OCI-LY7 (cell line): Measurements from ENCODE around the gene IKBIP. TPM values are rescaled to one million over a fixed set of nuclear protein-coding genes. Genes with fewer than 3 reads are reported as not detected.
"Not testable (repeated sequence)": the region's sequence is repeated elsewhere in the genome, so short reads cannot be mapped to it uniquely, and the experiment has no call there.

ENCODE experiments used
- BruUV-seq: library from RNA; stranded (reverse); fragments of 400-500 nt; replicated peaks from 2 replicates; lab custom pipeline; 2021; lab: Mats Ljungman, UMichigan
- CTCF ChIA-PET: fragments of 300-600 bp; sonication (Branson Sonifier 250); formaldehyde crosslinking; loops from one replicate; lab custom pipeline; 2022; ENCODE audit warnings: antibody characterized with exemption; ENCODE audit not compliant: unreplicated experiment; lab: Charles Lee
- POLR2A ChIA-PET: fragments of 300-600 bp; sonication (Branson Sonifier 250); formaldehyde crosslinking; loops from one replicate; lab custom pipeline; 2022; ENCODE audit warnings: antibody characterized with exemption; lab: Charles Lee
- DNase-seq: peaks from one replicate; pipeline ENCODE4 v3.0.0-alpha.2; 2015; ENCODE audit warnings: low spot score
- H2AFZ ChIP-seq: fragments of 200-600 bp; sonication (generic), shearing (Covaris generic); 2 replicates; pipeline ENCODE4 v1.6.1; 2014; ENCODE audit warnings: mild to moderate bottlenecking, antibody characterized with exemption, low read length, moderate library complexity
- H3K27ac ChIP-seq: fragments of 200-600 bp; sonication (generic); 2 replicates; pipeline ENCODE4 v1.5.1; 2014; ENCODE audit warnings: mixed run types, low read depth, mild to moderate bottlenecking, moderate library complexity, low read length, inconsistent platforms; ENCODE audit not compliant: poor library complexity, severe bottlenecking
- H3K36me3 ChIP-seq: fragments of 200-600 bp; sonication (generic); 2 replicates; pipeline ENCODE4 v1.6.1; 2014; ENCODE audit warnings: mild to moderate bottlenecking, antibody characterized with exemption, low read length, moderate library complexity, mixed read lengths; ENCODE audit not compliant: insufficient read depth
- H3K4me1 ChIP-seq: fragments of 200-600 bp; sonication (generic); 2 replicates; pipeline ENCODE4 v1.5.1; 2014; ENCODE audit warnings: mild to moderate bottlenecking, low read length; ENCODE audit not compliant: insufficient read depth, poor library complexity, severe bottlenecking
- H3K4me2 ChIP-seq: fragments of 200-600 bp; sonication (generic); 2 replicates; pipeline ENCODE4 v1.6.1; 2014; ENCODE audit warnings: mild to moderate bottlenecking, low read length
- H3K4me3 ChIP-seq: fragments of 200-600 bp; sonication (generic); 2 replicates; pipeline ENCODE4 v1.5.1; 2014; ENCODE audit warnings: mild to moderate bottlenecking, low read depth, low read length; ENCODE audit not compliant: poor library complexity, severe bottlenecking
- H3K79me2 ChIP-seq: fragments of 200-600 bp; sonication (generic); 2 replicates; pipeline ENCODE4 v1.6.1; 2016; ENCODE audit warnings: low read depth, mild to moderate bottlenecking, low read length, moderate library complexity, mixed read lengths; ENCODE audit not compliant: insufficient read depth
- H3K9me2 ChIP-seq: fragments of 200-600 bp; sonication (generic); 2 replicates; pipeline ENCODE4 v1.6.1; 2016; ENCODE audit warnings: mild to moderate bottlenecking, low read length, mixed read lengths; ENCODE audit not compliant: insufficient read depth
- H3K9me3 ChIP-seq: fragments of 200-600 bp; sonication (generic); 2 replicates; pipeline ENCODE4 v1.6.1; 2014; ENCODE audit warnings: mild to moderate bottlenecking, mixed run types, low read length, mixed read lengths
- H4K20me1 ChIP-seq: fragments of 200-600 bp; sonication (generic); 2 replicates; pipeline ENCODE4 v1.6.1; 2014; ENCODE audit warnings: mild to moderate bottlenecking, antibody characterized with exemption, low read length, moderate library complexity, mixed read lengths; ENCODE audit not compliant: insufficient read depth
- EZH2phosphoT487 ChIP-seq: fragments of 200-600 bp; sonication (generic); IDR thresholded peaks from 2 replicates; pipeline ENCODE4 v1.6.1; 2018; ENCODE audit warnings: low read depth, borderline replicate concordance, mild to moderate bottlenecking, mixed run types, antibody characterized with exemption, low read length, moderate library complexity, mixed read lengths
- intact Hi-C: fragments of 100-400 bp; cut with micrococcal nuclease; formaldehyde crosslinking; loops from one replicate; pipeline ENCODE4 v1.10.0; 2022; ENCODE audit not compliant: unreplicated experiment
- total RNA-seq, 2 experiments: library from RNA; depleted of rRNA in 1 of 2; stranded (reverse); fragments of >200 nt in 1 of 2; shearing (Covaris generic) in 1 of 2; gene quantifications; 2 replicates each; pipeline ENCODE4 v1.2.3, GENCODE V29; 2014 to 2022
- TF ChIP-seq, protein P1 (sequence below): fragments of 200-600 bp; sonication (generic); conservative IDR thresholded peaks from 2 replicates; pipeline ENCODE4 v1.5.1; 2014; ENCODE audit warnings: mild to moderate bottlenecking, antibody characterized with exemption, low read length, moderate library complexity, mixed read lengths

IKBIP gene
- total RNA-seq, 2 experiments from 2014 or later = 18.3 to 26.6 TPM

DNA sequence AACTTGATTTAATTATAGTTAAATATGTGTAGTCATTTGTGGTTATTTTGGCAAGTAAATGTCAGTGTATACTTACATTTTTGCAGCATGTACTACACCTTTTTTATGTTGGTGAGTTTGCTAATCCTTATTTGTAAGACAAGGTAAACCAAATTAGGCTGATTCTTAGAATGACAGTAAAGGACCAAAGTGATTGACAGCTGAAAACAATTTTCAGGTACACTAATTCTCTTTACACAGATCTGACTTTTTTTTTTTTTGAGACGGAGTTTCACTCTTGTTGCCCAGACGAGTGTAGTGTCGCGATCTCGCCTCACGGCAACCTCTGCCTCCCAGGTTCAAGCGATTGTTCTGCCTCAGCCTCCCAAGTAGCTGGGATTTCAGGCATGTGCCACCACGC is 42.7 kb downstream of the IKBIP start:
- CTCF ChIA-PET = no interaction called here
- Histone ChIP-seq H3K4me1 (no peaks in the 10 kb centered on the region), H3K9me2 (no peaks in the 10 kb centered on the region), H3K79me2 (peaks cover 26% of the 10 kb centered on the region), H3K9me3 (no peaks in the 10 kb centered on the region), H2AFZ (no peak overlapping the region), H3K36me3 (peaks cover 82% of the 10 kb centered on the region), H3K27ac (no peak overlapping the region), H3K4me3 (no peak overlapping the region), H4K20me1 (peaks cover 4% of the 10 kb centered on the region; the same call in 1 of the 2 replicates), H3K4me2 (no peak overlapping the region)
- no peak for TF ChIP-seq EZH2phosphoT487
- TF ChIP-seq, protein P1, sequence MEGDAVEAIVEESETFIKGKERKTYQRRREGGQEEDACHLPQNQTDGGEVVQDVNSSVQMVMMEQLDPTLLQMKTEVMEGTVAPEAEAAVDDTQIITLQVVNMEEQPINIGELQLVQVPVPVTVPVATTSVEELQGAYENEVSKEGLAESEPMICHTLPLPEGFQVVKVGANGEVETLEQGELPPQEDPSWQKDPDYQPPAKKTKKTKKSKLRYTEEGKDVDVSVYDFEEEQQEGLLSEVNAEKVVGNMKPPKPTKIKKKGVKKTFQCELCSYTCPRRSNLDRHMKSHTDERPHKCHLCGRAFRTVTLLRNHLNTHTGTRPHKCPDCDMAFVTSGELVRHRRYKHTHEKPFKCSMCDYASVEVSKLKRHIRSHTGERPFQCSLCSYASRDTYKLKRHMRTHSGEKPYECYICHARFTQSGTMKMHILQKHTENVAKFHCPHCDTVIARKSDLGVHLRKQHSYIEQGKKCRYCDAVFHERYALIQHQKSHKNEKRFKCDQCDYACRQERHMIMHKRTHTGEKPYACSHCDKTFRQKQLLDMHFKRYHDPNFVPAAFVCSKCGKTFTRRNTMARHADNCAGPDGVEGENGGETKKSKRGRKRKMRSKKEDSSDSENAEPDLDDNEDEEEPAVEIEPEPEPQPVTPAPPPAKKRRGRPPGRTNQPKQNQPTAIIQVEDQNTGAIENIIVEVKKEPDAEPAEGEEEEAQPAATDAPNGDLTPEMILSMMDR = no peak
- no TSS peak for BruUV-seq
- POLR2A ChIA-PET = interaction anchor here (0.7 to 3.0 kb wide), 5 partner anchors 9 to 87 kb away, joined by 3 to 13 read pairs (median 5); partner anchors contain the start of gene SLC25A3
- intact Hi-C loops = no loop called here
- no peak for DNase-seq

DNA sequence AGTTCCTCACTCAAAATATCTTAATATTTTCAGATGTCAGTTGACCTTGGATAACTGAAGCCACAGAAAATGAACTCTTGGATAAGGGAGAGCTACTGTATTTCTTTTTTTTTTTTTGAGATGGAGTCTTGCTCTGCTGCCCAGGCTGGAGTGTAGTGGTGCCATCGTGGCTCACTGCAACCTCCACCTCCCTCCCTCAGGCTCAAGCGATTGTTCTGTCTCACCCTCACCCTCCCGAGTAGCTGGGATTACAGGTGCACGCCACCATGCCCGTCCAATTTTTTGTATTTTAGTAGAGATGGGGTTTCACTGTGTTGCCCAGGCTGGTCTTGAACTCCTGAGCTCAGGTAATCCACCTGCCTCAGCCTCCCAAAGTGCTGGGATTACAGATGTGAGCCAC is 47.3 kb downstream of the IKBIP start:
- H3K4me3 ChIP-seq, DNase-seq, H3K27ac ChIP-seq, intact Hi-C loops, H3K9me2 ChIP-seq, H3K9me3 ChIP-seq, H2AFZ ChIP-seq, H3K4me2 ChIP-seq, CTCF ChIA-PET, BruUV-seq: not testable (repeated sequence)
- peaks cover 17% of the 10 kb centered on the region for H3K4me1 ChIP-seq
- H4K20me1 ChIP-seq = peaks cover 32% of the 10 kb centered on the region
- peaks cover 85% of the 10 kb centered on the region for H3K36me3 ChIP-seq
- H3K79me2 ChIP-seq = peaks cover 61% of the 10 kb centered on the region
- POLR2A ChIA-PET = interaction anchor here (0.7 to 5.3 kb wide), 7 partner anchors 10 to 768 kb away, joined by 3 to 23 read pairs (median 4); no protein-coding TSS in a partner anchor

DNA sequence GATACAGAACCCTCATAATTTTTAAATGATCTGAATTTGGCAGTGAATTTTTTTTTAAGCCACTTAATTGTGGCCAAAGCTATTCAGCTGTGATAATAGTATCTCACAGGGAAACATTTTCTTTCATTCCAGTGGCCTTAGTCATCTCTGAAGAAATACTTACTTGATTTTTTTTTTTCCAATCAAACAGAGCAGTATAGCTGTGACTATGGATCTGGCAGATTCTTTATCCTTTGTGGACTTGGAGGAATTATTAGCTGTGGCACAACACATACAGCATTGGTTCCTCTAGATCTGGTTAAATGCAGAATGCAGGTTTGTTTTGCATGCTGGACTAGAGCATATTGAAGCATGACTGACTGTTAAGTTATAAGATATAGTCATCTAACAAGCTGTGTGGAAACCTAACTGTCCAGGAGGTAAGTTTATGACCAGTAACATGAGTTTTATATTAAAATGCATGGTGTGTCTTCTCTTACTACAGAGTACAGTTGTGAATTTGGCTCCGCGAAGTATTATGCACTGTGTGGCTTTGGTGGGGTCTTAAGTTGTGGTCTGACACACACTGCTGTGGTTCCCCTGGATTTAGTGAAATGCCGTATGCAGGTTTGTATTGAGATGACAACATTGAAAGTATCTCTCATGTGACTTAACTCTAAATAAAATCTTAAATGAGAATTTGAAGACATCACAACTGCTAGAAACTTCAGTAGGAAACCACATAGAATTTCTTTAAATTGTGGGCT is 49.2 kb downstream of the IKBIP start:
- peaks cover 66% of the 10 kb centered on the region for H3K36me3 ChIP-seq
- intact Hi-C loops = no loop called here
- no peaks in the 10 kb centered on the region for H3K9me3 ChIP-seq
- TF ChIP-seq, protein P1 = no peak
- no peak for TF ChIP-seq EZH2phosphoT487
- H3K9me2 ChIP-seq = no peaks in the 10 kb centered on the region
- DNase-seq = no peak
- peaks cover 61% of the 10 kb centered on the region for H3K79me2 ChIP-seq
- peak overlapping the region; percentile 92 for H3K4me3 ChIP-seq
- H3K4me2 ChIP-seq = peak overlapping the region; percentile 93
- H4K20me1 ChIP-seq = peaks cover 32% of the 10 kb centered on the region
- POLR2A ChIA-PET = interaction anchor here (0.5 to 5.3 kb wide), 21 partner anchors 12 to 1673 kb away, joined by 3 to 29 read pairs (median 4); partner anchors contain the start of genes APAF1 and IKBIP
- CTCF ChIA-PET = no interaction called here
- H2AFZ ChIP-seq = no peak overlapping the region
- H3K27ac ChIP-seq = no peak overlapping the region
- H3K4me1 ChIP-seq = peaks cover 17% of the 10 kb centered on the region
- no TSS peak for BruUV-seq
